A549 treated with RU486 at 1 μM for 4 hours (cell line): Measurements from ENCODE around the gene CIB4. TPM values are rescaled to one million over a fixed set of nuclear protein-coding genes. Genes with fewer than 3 reads are reported as not detected.

ENCODE experiments used
- total RNA-seq: library from RNA; stranded (reverse); fragments of 200-300 nt; extraction: Qiagen RNA extraction; gene quantifications from 5 replicates; pipeline ENCODE4 v1.2.3, GENCODE V29; 2022; ENCODE audit warnings: low read depth

CIB4 gene
- total RNA-seq: 0.20 to 0.28 TPM in 2 of 5 replicates, not detected in the others

DNA sequence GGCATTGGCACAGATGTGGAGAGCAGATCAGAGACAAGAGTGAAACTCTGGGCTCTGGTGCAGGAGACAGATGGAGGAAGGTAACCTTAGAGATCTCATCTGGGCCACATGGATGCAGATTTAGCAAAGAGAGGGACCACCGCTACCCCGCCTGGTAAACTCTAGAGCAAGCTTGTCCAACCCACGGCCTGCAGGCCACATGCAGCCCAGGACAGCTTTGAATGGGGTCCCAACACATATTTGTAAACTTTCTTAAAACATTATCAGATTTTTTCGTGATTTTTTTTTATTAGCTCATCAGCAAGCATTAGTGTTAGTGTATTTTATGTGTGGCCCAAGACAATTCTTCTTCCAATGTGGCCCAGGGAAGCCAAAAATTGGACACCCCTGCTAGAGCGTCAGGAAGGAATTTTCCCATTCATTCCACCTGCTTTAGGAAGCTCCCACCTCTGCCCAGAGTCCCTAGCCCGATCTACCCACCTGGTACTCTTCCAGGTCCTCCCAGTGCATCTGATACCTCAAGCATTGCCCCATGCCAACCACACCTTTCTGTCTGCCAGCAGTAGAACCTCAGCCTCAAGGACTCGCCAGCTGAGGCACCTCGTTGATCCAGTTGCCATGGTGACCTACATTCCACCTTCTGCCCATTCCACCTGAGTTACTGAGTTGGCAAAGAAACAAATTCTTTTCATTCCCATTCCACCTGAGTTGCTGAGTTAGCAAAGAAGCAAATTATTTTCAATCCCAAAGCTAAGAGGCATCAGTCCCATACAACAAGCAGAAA lies at the start of gene CIB4:
Gene CIB4, minus strand, starts transcription at position 586 of the 784 bp plus-strand sequence. Its CDS starts 52 bp downstream, at position 534.

Other genes starting within 250 kb of the CIB4 start
- 0.14 to 0.61 TPM (median 0.26 TPM) in 4 of 5 replicates, not detected in the other for gene DRC1, start 239.4 kb downstream of the CIB4 start, total RNA-seq
- 0.05 to 0.13 TPM (median 0.07 TPM) in 4 of 5 replicates, not detected in the other for gene OTOF, start 163.2 kb downstream of the CIB4 start, total RNA-seq
- gene KCNK3, start 51.4 kb upstream of the CIB4 start, total RNA-seq: 1.0 to 2.1 TPM (median 1.7 TPM) in 5 replicates
- gene SLC35F6, start 122.9 kb upstream of the CIB4 start, total RNA-seq: 36.2 to 45.2 TPM (median 40.6 TPM) in 5 replicates
- gene CENPA, start 144.7 kb upstream of the CIB4 start, total RNA-seq: 47.2 to 64.0 TPM (median 55.1 TPM) in 5 replicates
- gene DPYSL5, start 206.8 kb upstream of the CIB4 start, total RNA-seq: 3.2 to 8.0 TPM (median 4.0 TPM) in 5 replicates